Osteocyte (in vitro differentiated cells): ENCODE results near the gene KIRREL3. TPM values are rescaled to one million over a fixed set of nuclear protein-coding genes. Genes with fewer than 3 reads are reported as not detected.

Experiments
- DNase-seq: peaks from one replicate; pipeline ENCODE4 v3.0.0; 2021; ENCODE audit warnings: mixed read lengths; ENCODE audit not compliant: unreplicated experiment; ENCODE audit errors: extremely low spot score
- H3K27ac Mint-ChIP-seq: one replicate; pipeline ENCODE4 v1.8.0; 2021; ENCODE audit warnings: mild to moderate bottlenecking, mixed read lengths; ENCODE audit not compliant: unreplicated experiment
- H3K27me3 Mint-ChIP-seq: one replicate; pipeline ENCODE4 v1.8.0; 2021; ENCODE audit warnings: mixed read lengths; ENCODE audit not compliant: unreplicated experiment
- H3K36me3 Mint-ChIP-seq: one replicate; pipeline ENCODE4 v1.8.0; 2021; ENCODE audit warnings: mixed read lengths; ENCODE audit not compliant: unreplicated experiment
- H3K4me1 Mint-ChIP-seq: one replicate; pipeline ENCODE4 v1.8.0; 2021; ENCODE audit warnings: mixed read lengths; ENCODE audit not compliant: unreplicated experiment
- H3K4me3 Mint-ChIP-seq: one replicate; pipeline ENCODE4 v1.8.0; 2021; ENCODE audit warnings: mild to moderate bottlenecking, moderate library complexity, mixed read lengths; ENCODE audit not compliant: unreplicated experiment
- H3K9me3 Mint-ChIP-seq: one replicate; pipeline ENCODE4 v1.8.0; 2021; ENCODE audit warnings: mixed read lengths; ENCODE audit not compliant: unreplicated experiment
- CTCF ChIP-seq: fragments of 200-600 bp; sonication (generic); IDR thresholded peaks from 2 replicates; pipeline ENCODE4 v1.5.0; 2021; ENCODE audit warnings: antibody characterized with exemption, mild to moderate bottlenecking, moderate library complexity
- total RNA-seq: library from RNA; stranded (reverse); gene quantifications from 2 replicates; pipeline ENCODE4 v1.2.1, GENCODE V29; 2021

The KIRREL3 gene
- total RNA-seq, 1 donor from 2014 or later: 1.2 TPM

GRCh38 chr11:126545057-126545555 lies 455.5 kb downstream of the KIRREL3 start:
- TF ChIP-seq CTCF: no peak
- no peak for DNase-seq
- Mint-ChIP-seq H3K4me1 (peaks cover 4% of the 10 kb centered on the region), H3K27ac (no peak overlapping the region), H3K27me3 (no peaks in the 10 kb centered on the region), H3K9me3 (no peaks in the 10 kb centered on the region), H3K36me3 (no peaks in the 10 kb centered on the region), H3K4me3 (no peak overlapping the region)

GRCh38 chr11:126544108-126545056 lies 456.2 kb downstream of the KIRREL3 start:
- Mint-ChIP-seq H3K4me3 (no peak overlapping the region), H3K27ac (no peak overlapping the region), H3K4me1 (peaks cover 4% of the 10 kb centered on the region), H3K9me3 (no peaks in the 10 kb centered on the region), H3K36me3 (no peaks in the 10 kb centered on the region), H3K27me3 (no peaks in the 10 kb centered on the region)
- TF ChIP-seq CTCF: no peak
- DNase-seq: no peak

- Mint-ChIP-seq H3K36me3 (no peaks in the 10 kb centered on the region), H3K27ac (no peak overlapping the region)
Observed at GRCh38 chr11:126543691-126544090, 456.9 kb downstream of the KIRREL3 start.

GRCh38 chr11:126542334-126543015 lies 458.1 kb downstream of the KIRREL3 start:
- no peak for TF ChIP-seq CTCF
- DNase-seq: no peak
- H3K9me3 Mint-ChIP-seq: no peaks in the 10 kb centered on the region
- H3K4me3 Mint-ChIP-seq: no peak overlapping the region
- H3K4me1 Mint-ChIP-seq: peaks cover 4% of the 10 kb centered on the region
- H3K27me3 Mint-ChIP-seq: no peaks in the 10 kb centered on the region
- H3K27ac Mint-ChIP-seq: no peak overlapping the region
- H3K36me3 Mint-ChIP-seq: no peaks in the 10 kb centered on the region

More at GRCh38 chr11:126543691-126544090, 456.9 kb downstream of the KIRREL3 start:
- TF ChIP-seq CTCF: no peak
- H3K27me3 Mint-ChIP-seq: no peaks in the 10 kb centered on the region
- H3K4me1 Mint-ChIP-seq: peaks cover 4% of the 10 kb centered on the region
- H3K4me3 Mint-ChIP-seq: no peak overlapping the region
- H3K9me3 Mint-ChIP-seq: no peaks in the 10 kb centered on the region
- DNase-seq: no peak

GRCh38 chr11:126538071-126538470 lies 462.5 kb downstream of the KIRREL3 start:
- no peak for DNase-seq

More at GRCh38 chr11:126538071-126538470, 462.5 kb downstream of the KIRREL3 start:
- no peak for TF ChIP-seq CTCF
- H3K36me3 Mint-ChIP-seq: no peaks in the 10 kb centered on the region
- no peaks in the 10 kb centered on the region for H3K27me3 Mint-ChIP-seq
- no peaks in the 10 kb centered on the region for H3K4me1 Mint-ChIP-seq
- H3K27ac Mint-ChIP-seq: no peak overlapping the region
- H3K4me3 Mint-ChIP-seq: no peak overlapping the region
- H3K9me3 Mint-ChIP-seq: no peaks in the 10 kb centered on the region
